ENCODE results near the gene PSMD13.

- peak; percentile 33; the same call in 1 of the 2 replicates for TF ChIP-seq CTCF (IDR thresholded peaks at IDR 0.05; ENCODE audit: low read length)
- TF ChIP-seq EZH2 (IDR thresholded peaks at IDR 0.05; ENCODE audit: borderline replicate concordance, low read length), result no peak
Measured at GRCh38 chr11:251550-251949, 14.8 kb downstream of the PSMD13 start.

Measured in OCI-LY1 (cell line).